ENCODE results near the gene CTPS2.
A peak's percentile ranks its signal among the peaks of the same experiment; 100 is the strongest.

GRCh38 chrX:16719334-16720084 lies 7.0 kb upstream of the CTPS2 start, which contains the start of gene SYAP1:
- peak; percentile 65; the same call in 1 of the 2 replicates for TF ChIP-seq TAF1 (IDR thresholded peaks at IDR 0.05; ENCODE audit: borderline replicate concordance, insufficient read depth, low read length)
- TF ChIP-seq SIN3A (IDR thresholded peaks at IDR 0.05; ENCODE audit: borderline replicate concordance, insufficient read depth, low read length), result no peak

Data from PFSK-1 (cell line).